ENCODE results near the gene PBX3. TPM values are rescaled to one million over a fixed set of nuclear protein-coding genes. Genes with fewer than 3 reads are reported as not detected.

The PBX3 gene
- total RNA-seq, 1 experiment from 2014 or later: 1.5 TPM

- ChIA-PET CTCF (no interaction called here), POLR2A (ENCODE audit: low non-redundant PET) (no interaction called here)
- H3K4me1 ChIP-seq (ENCODE audit: insufficient read depth, low read length, poor library complexity, severe bottlenecking): peaks cover 9% of the 10 kb centered on the region
- BruUV-seq (replicated peaks): no TSS peak
- H3K27me3 ChIP-seq (replicated peaks; ENCODE audit: insufficient read depth, low read depth, low read length, poor library complexity): peaks cover 81% of the 10 kb centered on the region
- no peak overlapping the region for H3K27ac ChIP-seq (ENCODE audit: low read depth, low read length, poor library complexity, severe bottlenecking)
- intact Hi-C loops (cut with micrococcal nuclease; ENCODE audit: unreplicated experiment): loop anchor here (5.0 to 10.0 kb wide), 2 partner anchors 160 to 213 kb away; no protein-coding TSS in a partner anchor
- no peak for DNase-seq (ENCODE audit: low spot score)
- no peaks in the 10 kb centered on the region for H3K9me3 ChIP-seq (ENCODE audit: low read depth, low read length, poor library complexity, severe bottlenecking)
- no peak overlapping the region for H3K4me3 ChIP-seq (ENCODE audit: low read depth, low read length, poor library complexity, severe bottlenecking)
- TF ChIP-seq EZH2 (IDR thresholded peaks at IDR 0.05; ENCODE audit: borderline replicate concordance, low read depth, low read length, poor library complexity, severe bottlenecking): no peak
- TF ChIP-seq, protein P1, sequence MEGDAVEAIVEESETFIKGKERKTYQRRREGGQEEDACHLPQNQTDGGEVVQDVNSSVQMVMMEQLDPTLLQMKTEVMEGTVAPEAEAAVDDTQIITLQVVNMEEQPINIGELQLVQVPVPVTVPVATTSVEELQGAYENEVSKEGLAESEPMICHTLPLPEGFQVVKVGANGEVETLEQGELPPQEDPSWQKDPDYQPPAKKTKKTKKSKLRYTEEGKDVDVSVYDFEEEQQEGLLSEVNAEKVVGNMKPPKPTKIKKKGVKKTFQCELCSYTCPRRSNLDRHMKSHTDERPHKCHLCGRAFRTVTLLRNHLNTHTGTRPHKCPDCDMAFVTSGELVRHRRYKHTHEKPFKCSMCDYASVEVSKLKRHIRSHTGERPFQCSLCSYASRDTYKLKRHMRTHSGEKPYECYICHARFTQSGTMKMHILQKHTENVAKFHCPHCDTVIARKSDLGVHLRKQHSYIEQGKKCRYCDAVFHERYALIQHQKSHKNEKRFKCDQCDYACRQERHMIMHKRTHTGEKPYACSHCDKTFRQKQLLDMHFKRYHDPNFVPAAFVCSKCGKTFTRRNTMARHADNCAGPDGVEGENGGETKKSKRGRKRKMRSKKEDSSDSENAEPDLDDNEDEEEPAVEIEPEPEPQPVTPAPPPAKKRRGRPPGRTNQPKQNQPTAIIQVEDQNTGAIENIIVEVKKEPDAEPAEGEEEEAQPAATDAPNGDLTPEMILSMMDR (conservative IDR thresholded peaks at IDR 0.05; ENCODE audit: low read depth, low read length): no peak
- no peaks in the 10 kb centered on the region for H3K36me3 ChIP-seq (ENCODE audit: insufficient read depth, low read length, poor library complexity, severe bottlenecking)
These were observed 20.2 kb downstream of the PBX3 start for GRCh38 chr9:125767349-125767748.

GRCh38 chr9:125768803-125769202, 21.6 kb downstream of the PBX3 start:
- H3K36me3 ChIP-seq (ENCODE audit: insufficient read depth, low read length, poor library complexity, severe bottlenecking): no peaks in the 10 kb centered on the region
- ChIA-PET CTCF (no interaction called here), POLR2A (ENCODE audit: low non-redundant PET) (interaction anchor here (0.6 kb wide), 1 partner anchor 350 kb away, joined by 9 read pairs; no protein-coding TSS in a partner anchor)
- DNase-seq (ENCODE audit: low spot score): no peak
- H3K9me3 ChIP-seq (ENCODE audit: low read depth, low read length, poor library complexity, severe bottlenecking): no peaks in the 10 kb centered on the region
- BruUV-seq (replicated peaks): no TSS peak
- H3K27me3 ChIP-seq (replicated peaks; ENCODE audit: insufficient read depth, low read depth, low read length, poor library complexity): peaks cover 66% of the 10 kb centered on the region
- H3K4me1 ChIP-seq (ENCODE audit: insufficient read depth, low read length, poor library complexity, severe bottlenecking): peaks cover 3% of the 10 kb centered on the region
- intact Hi-C loops (cut with micrococcal nuclease; ENCODE audit: unreplicated experiment): loop anchor here (5.0 to 10.0 kb wide), 2 partner anchors 158 to 214 kb away; no protein-coding TSS in a partner anchor
- no peak overlapping the region for H3K27ac ChIP-seq (ENCODE audit: low read depth, low read length, poor library complexity, severe bottlenecking)
- no peak overlapping the region for H3K4me3 ChIP-seq (ENCODE audit: low read depth, low read length, poor library complexity, severe bottlenecking)
- TF ChIP-seq EZH2 (IDR thresholded peaks at IDR 0.05; ENCODE audit: borderline replicate concordance, low read depth, low read length, poor library complexity, severe bottlenecking): no peak
- TF ChIP-seq, protein P1 (conservative IDR thresholded peaks at IDR 0.05; ENCODE audit: low read depth, low read length): no peak

DNA sequence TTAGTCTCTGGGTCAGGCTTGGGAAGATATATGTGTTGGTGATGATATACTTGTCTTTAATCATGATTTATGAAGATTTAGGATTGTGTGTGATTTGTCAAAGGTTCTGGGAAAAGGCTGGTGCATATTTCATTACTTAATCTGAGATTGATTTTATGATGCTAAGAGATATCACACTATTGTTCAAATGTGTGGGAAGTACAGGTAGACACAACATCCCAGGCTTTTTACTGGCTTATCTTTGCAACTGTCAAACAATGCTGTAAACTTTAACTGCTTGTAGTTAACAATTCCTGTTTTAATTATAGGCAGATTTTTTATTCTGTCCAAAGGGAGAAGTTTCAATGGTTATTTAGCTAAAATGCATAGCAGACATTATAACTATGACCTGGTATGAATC, 23.9 kb downstream of the PBX3 start:
- Histone ChIP-seq H3K27me3 (replicated peaks; ENCODE audit: insufficient read depth, low read depth, low read length, poor library complexity) (peaks cover 47% of the 10 kb centered on the region), H3K4me3 (ENCODE audit: low read depth, low read length, poor library complexity, severe bottlenecking) (no peak overlapping the region), H3K9me3 (ENCODE audit: low read depth, low read length, poor library complexity, severe bottlenecking) (no peaks in the 10 kb centered on the region), H3K27ac (ENCODE audit: low read depth, low read length, poor library complexity, severe bottlenecking) (no peak overlapping the region), H3K4me1 (ENCODE audit: insufficient read depth, low read length, poor library complexity, severe bottlenecking) (no peaks in the 10 kb centered on the region), H3K36me3 (ENCODE audit: insufficient read depth, low read length, poor library complexity, severe bottlenecking) (no peaks in the 10 kb centered on the region)
- TF ChIP-seq, protein P1 (conservative IDR thresholded peaks at IDR 0.05; ENCODE audit: low read depth, low read length): no peak
- POLR2A ChIA-PET (ENCODE audit: low non-redundant PET): no interaction called here
- DNase-seq (ENCODE audit: low spot score): no peak
- BruUV-seq (replicated peaks): no TSS peak
- intact Hi-C loops (cut with micrococcal nuclease; ENCODE audit: unreplicated experiment): no loop called here
- CTCF ChIA-PET: no interaction called here
